ENCODE measurements around the gene BBIP1. TPM values are rescaled to one million over a fixed set of nuclear protein-coding genes. Genes with fewer than 3 reads are reported as not detected.

BBIP1 gene
- total RNA-seq, 2 experiments from 2014 or later: 36.9 to 39.5 TPM

DNA sequence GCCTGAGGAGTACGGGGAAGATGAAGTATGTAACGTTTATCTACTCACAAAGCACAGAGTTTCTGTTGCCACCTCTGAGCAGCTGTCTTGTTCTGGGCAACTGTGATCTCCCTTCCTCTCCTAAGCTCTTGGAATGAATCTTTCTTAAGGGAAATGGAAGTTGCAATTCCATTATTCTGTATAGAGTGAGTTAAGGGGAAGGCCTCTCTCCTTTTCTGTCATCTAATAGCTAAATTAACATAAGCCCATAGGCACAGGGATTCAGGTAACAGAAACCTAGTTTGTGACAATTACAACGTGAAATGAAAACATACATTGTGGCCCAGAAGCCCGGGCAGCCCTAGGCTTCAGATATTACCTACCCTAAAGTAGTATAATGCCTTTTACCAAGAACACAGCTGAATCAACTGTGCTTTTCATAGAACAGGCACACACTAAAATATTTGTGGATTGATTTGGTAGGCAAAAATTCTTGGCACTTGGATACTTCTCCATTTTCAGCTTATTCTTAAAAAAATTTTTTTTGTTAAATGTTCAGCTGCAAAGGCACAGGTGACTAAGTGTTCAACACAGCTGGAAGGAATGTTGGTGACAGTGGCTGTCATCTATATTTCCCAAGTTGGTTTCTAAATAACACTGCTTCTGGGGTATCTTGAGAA is 51.0 kb downstream of the BBIP1 start:
- ChIA-PET CTCF (interaction anchor here (1.1 to 1.2 kb wide), 2 partner anchors 11 to 119 kb away, joined by 3 to 4 read pairs; no protein-coding TSS in a partner anchor), POLR2A (interaction anchor here (0.6 to 1.0 kb wide), 2 partner anchors 51 to 659 kb away, joined by 3 to 4 read pairs; partner anchors contain the start of genes BBIP1 and SHOC2)

DNA sequence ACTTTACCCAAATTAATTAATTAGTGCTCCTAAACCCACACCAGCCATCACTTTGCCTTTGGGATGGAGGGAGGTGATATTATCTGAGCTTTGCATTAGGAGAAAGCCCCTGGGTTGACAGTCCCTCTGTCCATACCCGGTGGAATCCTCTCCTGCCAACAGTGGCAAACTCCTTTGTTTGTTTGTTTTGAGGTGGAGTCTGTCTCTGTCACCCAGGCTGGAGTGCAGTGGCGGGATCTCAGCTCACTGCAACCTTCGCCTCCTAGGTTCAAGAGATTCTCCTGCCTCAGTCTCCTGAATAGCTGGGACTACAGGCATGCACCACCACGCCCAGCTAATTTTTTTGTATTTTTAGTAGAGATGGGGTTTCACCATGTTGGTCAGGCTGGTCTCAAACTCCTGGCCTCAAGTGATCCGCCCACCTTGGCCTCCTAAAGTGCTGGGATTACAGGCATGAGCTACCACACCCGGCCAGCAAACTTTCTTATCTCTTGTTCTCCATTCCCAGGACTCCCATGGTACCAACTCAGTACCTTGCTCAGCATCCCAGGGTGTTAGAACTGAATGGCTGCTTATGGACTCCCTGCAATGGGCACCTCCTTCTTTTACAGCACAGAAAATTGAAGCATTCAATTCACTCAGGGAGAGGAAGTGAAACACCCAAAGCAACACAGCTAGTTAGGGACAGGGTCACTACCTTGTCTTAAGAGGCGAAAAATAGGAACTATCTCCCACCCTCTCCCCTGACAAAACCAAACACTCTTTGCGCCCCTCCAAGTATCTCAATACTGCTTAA is 51.8 kb downstream of the BBIP1 start:
- ChIA-PET CTCF (interaction anchor here (1.1 to 1.2 kb wide), 2 partner anchors 10 to 118 kb away, joined by 3 to 4 read pairs; no protein-coding TSS in a partner anchor), POLR2A (interaction anchor here (0.5 kb wide), 1 partner anchor 10 kb away, joined by 3 read pairs; no protein-coding TSS in a partner anchor)

DNA sequence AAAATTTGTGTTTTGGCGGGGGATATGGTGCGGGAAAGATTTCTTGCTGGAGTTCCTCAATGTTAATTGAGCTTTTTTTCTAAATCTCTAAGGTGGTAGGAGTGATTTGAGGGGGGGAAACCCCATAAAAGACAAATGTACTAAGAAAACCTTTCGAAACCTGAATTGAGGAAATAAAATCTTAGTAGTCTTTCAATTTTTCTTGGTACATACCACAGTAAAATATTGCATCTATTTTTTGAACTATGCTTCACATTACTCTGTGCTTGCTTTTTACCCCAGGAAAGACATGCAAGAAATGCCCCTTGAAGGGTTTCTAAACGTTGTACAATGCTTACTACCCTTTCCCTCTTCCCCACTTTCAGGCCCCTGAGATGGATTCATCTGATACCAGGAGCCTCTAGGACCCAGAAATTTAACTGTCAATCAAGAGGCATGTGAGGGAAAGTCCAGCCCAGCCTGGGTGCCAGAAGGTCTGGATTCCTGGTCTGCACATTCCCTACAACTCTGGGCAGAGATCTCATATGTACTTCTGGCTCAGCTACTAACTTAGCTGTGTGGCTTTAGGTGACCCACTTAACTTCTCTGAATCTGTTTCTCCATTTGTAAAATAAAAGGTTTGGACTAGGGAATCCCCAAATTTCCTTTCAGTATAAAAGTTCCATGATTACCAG is 53.0 kb downstream of the BBIP1 start:
- ChIA-PET POLR2A (interaction anchor here (0.6 to 1.1 kb wide), 3 partner anchors 37 to 92 kb away, joined by 3 read pairs; partner anchors contain the start of genes BBIP1 and SHOC2), CTCF (interaction anchor here (1.1 to 1.6 kb wide), 4 partner anchors 9 to 53 kb away, joined by 3 to 4 read pairs (median 4); partner anchors contain the start of genes BBIP1 and SHOC2)

DNA sequence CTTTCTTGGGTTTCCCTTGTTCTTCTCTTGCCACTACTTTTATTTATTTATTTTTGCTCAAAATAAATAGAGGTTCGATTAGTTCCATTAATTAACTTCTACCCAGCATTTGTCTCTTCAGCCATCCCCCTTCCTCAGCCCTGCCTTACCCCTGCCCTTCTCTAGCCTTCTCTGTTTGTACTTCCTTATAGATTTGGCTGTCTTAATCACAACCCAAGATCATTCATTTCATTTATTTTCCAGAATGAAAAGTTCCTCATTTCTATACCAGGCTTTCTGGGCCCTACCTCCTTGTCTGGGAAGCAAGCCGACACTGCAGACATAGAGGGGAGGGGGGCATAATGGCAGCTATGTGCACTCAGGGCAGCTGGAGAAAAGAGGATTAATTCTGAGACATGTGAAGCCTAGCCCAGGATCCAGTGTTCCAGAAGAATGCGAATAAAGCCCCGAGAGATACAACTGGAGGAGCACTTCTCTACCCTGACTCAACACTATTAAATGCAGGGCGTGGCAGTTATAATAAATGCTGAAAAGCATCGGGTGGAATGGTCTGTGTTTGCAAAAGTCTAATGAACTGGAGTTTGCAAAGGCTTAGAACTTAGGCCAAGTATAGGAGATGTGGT is 53.7 kb downstream of the BBIP1 start:
- POLR2A ChIA-PET: interaction anchor here (0.7 to 1.3 kb wide), 5 partner anchors 8 to 593 kb away, joined by 3 to 8 read pairs (median 3); partner anchors contain the start of genes BBIP1 and SHOC2
- CTCF ChIA-PET: interaction anchor here (1.1 to 1.6 kb wide), 4 partner anchors 8 to 54 kb away, joined by 3 to 4 read pairs (median 4); partner anchors contain the start of genes BBIP1 and SHOC2

DNA sequence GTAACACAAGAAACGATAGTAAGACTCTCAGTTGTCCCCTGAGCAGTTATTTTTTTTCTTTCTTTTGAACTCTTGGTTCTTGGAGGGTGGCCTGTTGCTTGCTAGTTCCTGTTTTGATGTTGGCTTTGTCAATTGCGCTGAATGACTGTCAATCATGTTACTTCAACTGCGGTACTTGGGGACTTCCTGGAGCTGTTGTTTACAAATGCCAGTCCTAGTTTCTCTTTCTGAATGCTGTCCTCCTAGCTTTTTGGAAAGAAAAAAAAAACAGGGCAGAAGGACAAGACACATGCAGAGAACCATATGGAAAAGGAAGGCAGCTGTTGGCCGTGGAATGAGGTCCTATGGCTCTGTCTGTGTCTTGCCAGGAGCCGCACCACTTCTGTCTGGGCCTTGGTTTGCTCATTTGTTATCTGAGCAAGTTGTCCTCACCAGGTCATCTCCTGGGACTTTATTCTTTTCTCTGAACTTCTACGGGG is 54.3 kb downstream of the BBIP1 start:
- CTCF ChIA-PET: interaction anchor here (1.0 to 1.6 kb wide), 5 partner anchors 8 to 90 kb away, joined by 3 to 4 read pairs (median 3); partner anchors contain the start of genes BBIP1 and SHOC2
- POLR2A ChIA-PET: interaction anchor here (0.7 to 1.3 kb wide), 4 partner anchors 9 to 592 kb away, joined by 3 to 8 read pairs (median 4); partner anchors contain the start of genes BBIP1 and SHOC2

DNA sequence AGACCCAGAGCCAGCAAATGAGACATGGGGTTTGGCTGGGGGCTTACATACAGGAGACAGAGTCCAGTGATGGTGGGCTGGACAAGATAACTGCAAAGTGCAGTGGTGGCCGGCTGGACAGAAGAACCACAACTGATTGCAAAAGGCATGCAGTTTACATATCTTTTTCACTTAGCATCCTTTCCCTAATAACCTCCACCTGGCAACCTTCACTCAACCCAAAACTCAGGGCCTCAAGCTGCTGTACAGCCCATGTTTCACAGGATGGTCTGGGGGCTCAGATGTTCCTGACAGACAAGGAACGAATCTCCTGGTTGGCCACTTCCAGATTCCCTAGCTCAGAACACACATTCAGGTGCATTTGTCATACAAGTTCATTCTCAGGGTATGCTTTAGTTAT is 55.0 kb downstream of the BBIP1 start:
- ChIA-PET CTCF (interaction anchor here (1.0 to 1.3 kb wide), 2 partner anchors 13 to 89 kb away, joined by 3 read pairs; no protein-coding TSS in a partner anchor), POLR2A (interaction anchor here (1.3 kb wide), 1 partner anchor 55 kb away, joined by 8 read pairs; the partner anchor contains the start of genes BBIP1 and SHOC2)

DNA sequence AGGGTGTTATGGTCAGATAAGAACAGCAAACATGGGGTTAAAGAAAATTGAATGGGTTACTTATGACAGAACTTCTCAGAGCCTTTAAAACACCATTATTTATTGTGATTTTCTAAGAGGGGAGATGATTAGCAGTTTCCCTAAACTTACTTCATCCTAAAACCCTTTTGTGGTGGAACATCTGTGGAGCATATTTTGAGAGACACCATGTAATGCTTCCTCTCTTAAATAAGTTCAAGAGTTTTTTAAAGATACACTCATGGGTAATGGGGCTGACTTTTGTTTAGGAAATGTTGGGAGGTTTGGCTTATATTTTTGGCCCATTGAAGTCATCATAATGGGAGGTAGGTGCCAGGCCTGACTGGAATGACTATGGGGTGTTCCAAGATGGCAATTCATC is 55.6 kb downstream of the BBIP1 start:
- CTCF ChIA-PET: no interaction called here
- POLR2A ChIA-PET: no interaction called here

DNA sequence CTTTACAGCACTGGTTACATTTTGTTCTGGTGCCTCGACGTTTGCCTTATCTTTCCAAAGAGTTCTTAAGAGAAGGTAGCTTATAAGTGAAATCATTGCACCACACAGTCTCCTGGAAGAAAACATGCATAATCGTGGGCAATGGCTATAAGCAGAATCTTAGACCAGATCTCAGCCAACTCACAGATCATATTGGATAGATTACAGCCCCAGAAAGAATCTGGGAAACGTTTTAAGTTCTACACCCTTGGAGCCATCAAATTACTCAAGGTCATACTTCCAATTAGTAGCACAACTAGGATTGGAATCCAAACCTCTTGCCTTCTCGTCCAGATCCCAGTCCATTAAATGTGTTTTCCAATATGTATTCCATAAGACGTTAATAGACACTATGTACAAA is 56.0 kb downstream of the BBIP1 start:
- POLR2A ChIA-PET: no interaction called here
- CTCF ChIA-PET: no interaction called here

DNA sequence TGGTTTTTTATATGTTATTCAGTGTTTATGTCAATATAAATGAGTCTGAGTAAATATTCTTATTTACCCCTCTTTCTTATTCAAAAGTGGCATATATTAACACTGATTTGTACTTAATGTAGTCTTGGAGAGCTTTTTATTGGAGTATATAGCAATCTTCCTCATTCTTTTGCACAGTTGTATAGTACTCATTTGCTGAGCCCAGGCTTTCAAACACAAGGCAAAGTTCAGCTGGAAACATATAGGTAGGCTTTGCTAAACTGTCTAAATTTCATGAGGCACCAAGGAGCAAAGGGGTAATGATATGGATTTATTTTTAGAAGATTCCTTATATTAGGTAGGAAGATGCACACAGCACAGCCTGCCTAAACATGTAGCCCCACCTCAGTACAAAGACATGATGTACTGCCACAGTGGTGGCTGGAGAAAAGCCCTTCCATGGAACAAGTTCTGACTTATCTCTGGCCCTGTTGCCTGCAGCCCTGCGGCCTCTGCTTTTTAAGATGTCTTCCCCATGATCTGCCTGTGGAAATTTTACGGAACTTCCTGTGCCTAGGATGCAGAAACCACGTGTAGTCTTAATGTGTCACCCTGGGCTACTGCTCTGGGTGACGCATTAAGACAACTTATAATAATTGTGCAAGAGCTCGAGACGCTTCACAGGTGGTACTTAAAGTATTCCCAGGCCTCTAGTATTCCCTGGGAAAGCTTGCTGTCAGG is 56.9 kb downstream of the BBIP1 start:
- POLR2A ChIA-PET: no interaction called here
- CTCF ChIA-PET: interaction anchor here (1.1 to 1.9 kb wide), 2 partner anchors 9 to 18 kb away, joined by 3 to 4 read pairs; no protein-coding TSS in a partner anchor

DNA sequence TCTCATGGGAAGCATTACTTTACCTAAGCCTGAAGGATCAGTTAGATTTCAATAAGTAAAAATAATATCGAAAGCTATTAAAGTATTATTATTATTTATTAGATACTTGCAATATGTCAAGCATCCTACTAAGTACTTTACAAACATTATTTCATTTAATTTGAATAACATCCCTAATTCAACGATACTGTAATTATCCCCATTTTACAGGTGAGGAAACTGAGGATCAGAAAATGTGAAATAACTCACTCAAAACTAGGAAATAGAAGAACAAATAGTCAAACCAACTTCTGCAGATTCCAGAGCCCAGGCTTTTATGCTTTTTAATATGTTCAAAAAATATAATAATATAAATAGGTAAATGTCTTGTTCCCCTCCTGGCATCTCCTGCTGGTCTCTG is 57.5 kb downstream of the BBIP1 start:
- CTCF ChIA-PET: interaction anchor here (1.1 to 1.9 kb wide), 3 partner anchors 8 to 57 kb away, joined by 3 to 4 read pairs (median 4); no protein-coding TSS in a partner anchor
- POLR2A ChIA-PET: no interaction called here

DNA sequence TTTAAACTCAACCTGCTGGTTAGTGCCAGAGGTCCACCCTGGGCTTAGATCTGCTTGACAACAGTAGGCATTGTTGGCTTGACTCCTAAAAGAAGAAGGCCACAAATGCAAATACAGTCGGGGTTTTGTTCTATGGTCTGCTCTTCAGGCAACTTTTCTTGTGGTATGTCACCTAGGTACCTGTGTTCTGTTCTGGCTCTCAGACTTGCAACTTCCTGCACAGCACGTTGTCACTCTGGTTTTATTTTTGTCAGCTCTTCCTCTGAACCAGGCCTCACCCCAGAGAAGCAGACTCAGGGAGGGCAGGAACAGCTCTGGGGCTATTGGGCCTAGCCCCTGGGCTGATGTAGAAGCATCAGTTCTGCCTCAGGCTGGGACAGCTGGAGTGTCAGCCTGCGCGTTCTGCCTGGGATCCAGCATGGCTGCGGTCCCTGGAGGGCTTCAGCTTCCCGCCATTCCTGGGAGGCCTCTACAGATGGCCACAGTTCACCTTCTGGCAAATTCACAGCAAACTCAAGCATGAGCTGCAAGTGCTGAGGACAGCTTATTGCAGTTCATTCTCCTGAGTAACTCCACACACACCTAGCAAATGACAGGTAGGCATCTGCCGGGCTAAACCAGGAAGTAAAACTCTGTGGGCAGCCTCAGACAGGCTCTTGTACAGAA is 58.3 kb downstream of the BBIP1 start:
- CTCF ChIA-PET: interaction anchor here (1.3 to 1.9 kb wide), 3 partner anchors 17 to 57 kb away, joined by 4 read pairs; no protein-coding TSS in a partner anchor
- POLR2A ChIA-PET: no interaction called here

DNA sequence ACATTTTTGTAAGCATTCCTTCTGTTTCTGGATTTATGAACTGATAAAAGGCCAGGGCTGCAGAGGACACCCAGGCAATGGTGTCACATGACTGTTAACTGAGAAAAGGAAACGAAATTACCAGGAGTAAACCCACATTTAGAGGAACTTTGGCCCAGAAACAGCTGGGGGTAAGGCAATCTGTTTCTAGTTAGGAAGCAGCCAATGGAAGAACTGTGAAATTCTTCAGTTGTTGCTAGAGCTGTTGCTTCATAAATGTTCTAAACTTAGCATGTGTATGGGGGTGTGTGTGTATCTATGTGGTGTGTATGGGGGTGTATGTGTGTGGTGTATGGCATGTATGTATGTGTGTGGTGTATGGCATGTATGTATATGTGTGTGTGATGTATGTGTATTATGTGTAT is 59.0 kb downstream of the BBIP1 start:
- CTCF ChIA-PET: interaction anchor here (1.3 to 1.6 kb wide), 3 partner anchors 10 to 56 kb away, joined by 3 to 4 read pairs (median 4); no protein-coding TSS in a partner anchor
- POLR2A ChIA-PET: no interaction called here

DNA sequence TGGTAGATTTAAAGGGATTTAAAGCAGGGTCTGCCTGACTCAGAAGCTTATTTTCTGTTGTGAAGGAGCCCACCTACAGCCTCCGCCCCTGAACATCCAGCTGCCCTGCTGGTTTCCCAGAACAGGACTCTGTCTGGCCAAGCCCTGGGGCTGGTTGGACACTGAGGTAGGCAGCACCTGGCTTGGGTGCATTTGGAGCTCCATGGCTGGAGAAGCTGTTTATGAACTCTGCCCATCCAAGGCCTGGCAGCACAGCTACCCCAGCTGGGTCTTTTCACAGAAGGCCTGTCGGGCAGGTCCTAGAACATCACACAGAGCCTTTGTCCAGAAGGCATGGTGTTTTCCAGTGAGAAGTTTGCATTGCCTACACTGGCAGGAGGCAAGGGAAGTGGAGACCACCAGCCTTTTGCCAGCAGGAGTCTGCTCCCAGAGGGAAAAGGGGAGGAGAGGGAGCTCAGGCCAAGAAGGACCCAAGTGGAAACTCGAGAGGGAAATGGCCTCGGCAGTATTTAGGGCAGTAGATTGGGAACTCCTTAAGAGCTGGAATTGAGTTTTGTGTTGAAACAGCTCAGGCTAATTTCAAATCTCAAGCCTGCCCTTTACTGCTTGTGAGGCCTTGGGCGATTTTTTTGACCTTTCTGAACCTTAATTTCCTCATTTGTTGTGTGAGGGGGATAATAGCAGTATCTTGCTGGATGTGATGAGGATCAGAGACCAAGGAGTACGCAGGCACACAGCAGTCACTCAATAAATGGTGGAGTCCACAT is 59.6 kb downstream of the BBIP1 start:
- ChIA-PET CTCF (interaction anchor here (1.3 to 1.4 kb wide), 2 partner anchors 11 to 23 kb away, joined by 3 to 4 read pairs; no protein-coding TSS in a partner anchor), POLR2A (no interaction called here)

DNA sequence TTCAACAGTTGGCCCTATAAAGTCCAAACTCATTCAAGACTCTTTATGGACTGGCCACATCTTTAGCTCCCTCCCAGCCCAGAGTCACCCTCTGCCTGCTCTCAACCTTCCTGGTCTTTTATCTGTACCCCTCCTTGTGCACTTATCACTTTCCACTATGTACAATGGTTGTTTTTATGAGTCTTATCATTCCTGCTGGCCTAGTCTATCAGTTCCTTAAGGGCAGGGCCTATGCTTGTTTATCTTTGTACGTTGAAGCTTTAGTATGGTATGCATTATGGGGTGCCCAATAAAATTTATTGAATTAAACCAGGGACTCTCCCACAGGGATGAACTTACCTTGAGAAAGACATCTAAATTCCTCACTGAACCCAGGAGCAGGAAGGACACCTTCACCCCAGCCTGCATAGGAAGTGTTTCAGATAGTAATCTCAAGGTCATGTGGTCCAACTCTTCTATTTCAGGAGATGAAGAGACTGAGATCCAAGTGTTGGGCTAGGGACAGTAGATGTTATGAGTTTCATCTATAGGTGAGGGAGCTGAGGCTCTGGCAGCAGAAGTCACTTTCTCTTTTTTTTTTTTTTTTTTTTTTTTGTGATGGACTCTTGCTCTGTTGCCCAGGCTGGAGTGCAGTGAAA is 60.6 kb downstream of the BBIP1 start:
- ChIA-PET POLR2A (interaction anchor here (0.6 kb wide), 1 partner anchor 104 kb away, joined by 3 read pairs; no protein-coding TSS in a partner anchor), CTCF (interaction anchor here (1.4 kb wide), 1 partner anchor 12 kb away, joined by 3 read pairs; no protein-coding TSS in a partner anchor)

DNA sequence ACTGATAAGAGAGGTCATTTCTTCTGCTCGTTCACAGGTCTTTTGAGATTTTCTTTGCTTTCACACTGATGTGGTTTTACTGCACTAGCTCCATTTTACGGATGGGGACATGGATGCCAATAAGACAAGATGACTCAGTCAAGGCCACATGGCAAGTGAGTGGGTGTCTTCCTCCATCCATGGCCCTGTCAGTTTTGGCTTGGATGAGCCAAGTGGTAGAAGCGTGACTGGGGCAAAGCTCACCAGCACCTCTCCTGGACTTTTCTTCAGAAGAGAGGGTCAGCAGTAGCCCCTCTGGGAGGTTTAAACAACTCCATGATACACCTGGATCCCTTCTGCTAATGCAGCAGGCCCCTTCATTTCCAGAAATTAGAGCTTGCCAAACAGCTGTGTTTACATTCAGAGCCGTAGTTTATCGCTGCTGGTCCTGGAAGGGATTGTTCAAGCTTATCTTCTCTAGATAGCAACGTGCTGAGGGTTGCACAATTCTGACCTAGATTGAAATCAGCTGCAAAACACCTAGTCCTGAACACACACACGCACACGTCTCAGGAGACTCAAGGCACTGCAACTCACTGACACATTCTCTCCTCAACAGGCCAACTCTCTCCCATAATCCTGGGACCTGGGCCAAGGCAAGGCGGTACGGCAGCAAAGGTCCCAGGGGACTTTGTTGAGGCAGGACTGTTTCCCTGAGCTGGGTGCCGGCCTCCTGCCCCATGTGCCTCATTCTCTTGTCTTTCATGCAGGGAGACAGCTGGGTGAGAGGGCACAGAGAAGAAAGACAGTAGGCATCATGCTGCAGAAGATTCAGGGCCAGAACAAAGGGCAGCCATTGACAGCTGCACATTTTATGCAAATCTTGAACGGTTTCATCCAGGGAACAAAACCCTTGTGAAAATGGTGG is 61.5 kb downstream of the BBIP1 start:
- ChIA-PET POLR2A (interaction anchor here (0.6 kb wide), 1 partner anchor 9 kb away, joined by 3 read pairs; no protein-coding TSS in a partner anchor), CTCF (interaction anchor here (0.6 to 1.4 kb wide), 2 partner anchors 8 to 10 kb away, joined by 3 read pairs; no protein-coding TSS in a partner anchor)

Measured in activated CD8-positive, alpha-beta memory T cell treated with anti-CD3 and anti-CD28 coated beads for 36 hours (primary cell).